OCI-LY7 (cell line): Measurements from ENCODE around the gene RPL26. TPM values are rescaled to one million over a fixed set of nuclear protein-coding genes. Genes with fewer than 3 reads are reported as not detected.
"Not testable (repeated sequence)": the region's sequence is repeated elsewhere in the genome, so short reads cannot be mapped to it uniquely, and the experiment has no call there.

Experiments
- BruUV-seq: library from RNA; stranded (reverse); fragments of 400-500 nt; replicated peaks from 2 replicates; lab custom pipeline; 2021; lab: Mats Ljungman, UMichigan
- CTCF ChIA-PET: fragments of 300-600 bp; sonication (Branson Sonifier 250); formaldehyde crosslinking; loops from one replicate; lab custom pipeline; 2022; ENCODE audit warnings: antibody characterized with exemption; ENCODE audit not compliant: unreplicated experiment; lab: Charles Lee
- POLR2A ChIA-PET: fragments of 300-600 bp; sonication (Branson Sonifier 250); formaldehyde crosslinking; loops from one replicate; lab custom pipeline; 2022; ENCODE audit warnings: antibody characterized with exemption; lab: Charles Lee
- DNase-seq: peaks from one replicate; pipeline ENCODE4 v3.0.0-alpha.2; 2015; ENCODE audit warnings: low spot score
- H2AFZ ChIP-seq: fragments of 200-600 bp; sonication (generic), shearing (Covaris generic); 2 replicates; pipeline ENCODE4 v1.6.1; 2014; ENCODE audit warnings: mild to moderate bottlenecking, antibody characterized with exemption, low read length, moderate library complexity
- H3K27ac ChIP-seq: fragments of 200-600 bp; sonication (generic); 2 replicates; pipeline ENCODE4 v1.5.1; 2014; ENCODE audit warnings: mixed run types, low read depth, mild to moderate bottlenecking, moderate library complexity, low read length, inconsistent platforms; ENCODE audit not compliant: poor library complexity, severe bottlenecking
- H3K36me3 ChIP-seq: fragments of 200-600 bp; sonication (generic); 2 replicates; pipeline ENCODE4 v1.6.1; 2014; ENCODE audit warnings: mild to moderate bottlenecking, antibody characterized with exemption, low read length, moderate library complexity, mixed read lengths; ENCODE audit not compliant: insufficient read depth
- H3K4me1 ChIP-seq: fragments of 200-600 bp; sonication (generic); 2 replicates; pipeline ENCODE4 v1.5.1; 2014; ENCODE audit warnings: mild to moderate bottlenecking, low read length; ENCODE audit not compliant: insufficient read depth, poor library complexity, severe bottlenecking
- H3K4me2 ChIP-seq: fragments of 200-600 bp; sonication (generic); 2 replicates; pipeline ENCODE4 v1.6.1; 2014; ENCODE audit warnings: mild to moderate bottlenecking, low read length
- H3K4me3 ChIP-seq: fragments of 200-600 bp; sonication (generic); 2 replicates; pipeline ENCODE4 v1.5.1; 2014; ENCODE audit warnings: mild to moderate bottlenecking, low read depth, low read length; ENCODE audit not compliant: poor library complexity, severe bottlenecking
- H3K79me2 ChIP-seq: fragments of 200-600 bp; sonication (generic); 2 replicates; pipeline ENCODE4 v1.6.1; 2016; ENCODE audit warnings: low read depth, mild to moderate bottlenecking, low read length, moderate library complexity, mixed read lengths; ENCODE audit not compliant: insufficient read depth
- H3K9me2 ChIP-seq: fragments of 200-600 bp; sonication (generic); 2 replicates; pipeline ENCODE4 v1.6.1; 2016; ENCODE audit warnings: mild to moderate bottlenecking, low read length, mixed read lengths; ENCODE audit not compliant: insufficient read depth
- H3K9me3 ChIP-seq: fragments of 200-600 bp; sonication (generic); 2 replicates; pipeline ENCODE4 v1.6.1; 2014; ENCODE audit warnings: mild to moderate bottlenecking, mixed run types, low read length, mixed read lengths
- H4K20me1 ChIP-seq: fragments of 200-600 bp; sonication (generic); 2 replicates; pipeline ENCODE4 v1.6.1; 2014; ENCODE audit warnings: mild to moderate bottlenecking, antibody characterized with exemption, low read length, moderate library complexity, mixed read lengths; ENCODE audit not compliant: insufficient read depth
- EZH2phosphoT487 ChIP-seq: fragments of 200-600 bp; sonication (generic); IDR thresholded peaks from 2 replicates; pipeline ENCODE4 v1.6.1; 2018; ENCODE audit warnings: low read depth, borderline replicate concordance, mild to moderate bottlenecking, mixed run types, antibody characterized with exemption, low read length, moderate library complexity, mixed read lengths
- intact Hi-C: fragments of 100-400 bp; cut with micrococcal nuclease; formaldehyde crosslinking; loops from one replicate; pipeline ENCODE4 v1.10.0; 2022; ENCODE audit not compliant: unreplicated experiment
- total RNA-seq, 2 experiments: library from RNA; depleted of rRNA in 1 of 2; stranded (reverse); fragments of >200 nt in 1 of 2; shearing (Covaris generic) in 1 of 2; gene quantifications; 2 replicates each; pipeline ENCODE4 v1.2.3, GENCODE V29; 2014 to 2022
- TF ChIP-seq, protein P1 (sequence below): fragments of 200-600 bp; sonication (generic); conservative IDR thresholded peaks from 2 replicates; pipeline ENCODE4 v1.5.1; 2014; ENCODE audit warnings: mild to moderate bottlenecking, antibody characterized with exemption, low read length, moderate library complexity, mixed read lengths

The RPL26 gene
- total RNA-seq, 2 experiments from 2014 or later = 3,139 to 4,013 TPM

- intact Hi-C loops = no loop called here
- DNase-seq = no peak
- Histone ChIP-seq H3K9me3 (no peaks in the 10 kb centered on the region), H3K79me2 (no peaks in the 10 kb centered on the region), H4K20me1 (no peaks in the 10 kb centered on the region), H3K4me3 (no peak overlapping the region), H3K9me2 (no peaks in the 10 kb centered on the region), H3K4me1 (no peaks in the 10 kb centered on the region), H3K36me3 (no peaks in the 10 kb centered on the region), H3K4me2 (no peak overlapping the region), H3K27ac (no peak overlapping the region), H2AFZ (no peak overlapping the region)
- ChIA-PET POLR2A (no interaction called here), CTCF (no interaction called here)
- no peak for TF ChIP-seq EZH2phosphoT487
- TF ChIP-seq, protein P1, sequence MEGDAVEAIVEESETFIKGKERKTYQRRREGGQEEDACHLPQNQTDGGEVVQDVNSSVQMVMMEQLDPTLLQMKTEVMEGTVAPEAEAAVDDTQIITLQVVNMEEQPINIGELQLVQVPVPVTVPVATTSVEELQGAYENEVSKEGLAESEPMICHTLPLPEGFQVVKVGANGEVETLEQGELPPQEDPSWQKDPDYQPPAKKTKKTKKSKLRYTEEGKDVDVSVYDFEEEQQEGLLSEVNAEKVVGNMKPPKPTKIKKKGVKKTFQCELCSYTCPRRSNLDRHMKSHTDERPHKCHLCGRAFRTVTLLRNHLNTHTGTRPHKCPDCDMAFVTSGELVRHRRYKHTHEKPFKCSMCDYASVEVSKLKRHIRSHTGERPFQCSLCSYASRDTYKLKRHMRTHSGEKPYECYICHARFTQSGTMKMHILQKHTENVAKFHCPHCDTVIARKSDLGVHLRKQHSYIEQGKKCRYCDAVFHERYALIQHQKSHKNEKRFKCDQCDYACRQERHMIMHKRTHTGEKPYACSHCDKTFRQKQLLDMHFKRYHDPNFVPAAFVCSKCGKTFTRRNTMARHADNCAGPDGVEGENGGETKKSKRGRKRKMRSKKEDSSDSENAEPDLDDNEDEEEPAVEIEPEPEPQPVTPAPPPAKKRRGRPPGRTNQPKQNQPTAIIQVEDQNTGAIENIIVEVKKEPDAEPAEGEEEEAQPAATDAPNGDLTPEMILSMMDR = no peak
- no TSS peak for BruUV-seq
Observed at GRCh38 chr17:8350339-8350738, 32.7 kb downstream of the RPL26 start.

DNA sequence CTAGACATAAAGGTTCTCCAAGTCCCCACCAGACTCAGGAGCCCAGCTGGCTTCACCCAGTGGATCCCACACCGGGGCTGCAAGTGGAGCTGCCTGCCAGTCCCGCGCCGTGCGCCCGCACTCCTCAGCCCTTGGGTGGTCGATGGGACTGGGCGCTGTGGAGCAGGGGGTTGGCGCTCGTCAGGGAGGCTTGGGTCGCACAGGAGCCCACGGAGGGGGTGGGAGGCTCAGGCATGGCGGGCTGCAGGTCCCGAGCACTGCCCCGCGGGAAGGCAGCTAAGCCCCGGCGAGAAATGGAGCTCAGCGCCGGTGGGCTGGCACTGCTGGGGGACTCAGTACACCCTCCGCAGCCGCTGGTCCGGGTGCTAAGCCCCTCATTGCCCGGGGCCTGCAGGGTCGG, 36.0 kb downstream of the RPL26 start:
- H3K4me3 ChIP-seq, H3K27ac ChIP-seq, H2AFZ ChIP-seq, DNase-seq, H3K4me2 ChIP-seq, H3K36me3 ChIP-seq, BruUV-seq, H4K20me1 ChIP-seq, H3K9me3 ChIP-seq, CTCF ChIA-PET, intact Hi-C loops, H3K4me1 ChIP-seq, H3K79me2 ChIP-seq, H3K9me2 ChIP-seq: not testable (repeated sequence)
- POLR2A ChIA-PET = interaction anchor here (1.4 kb wide), 1 partner anchor 9 kb away, joined by 3 read pairs; no protein-coding TSS in a partner anchor

GRCh38 chr17:8345951-8346665, 36.9 kb downstream of the RPL26 start:
- no peak for DNase-seq
- no peaks in the 10 kb centered on the region for H4K20me1 ChIP-seq
- intact Hi-C loops = no loop called here
- ChIA-PET CTCF (interaction anchor here (0.6 kb wide), 1 partner anchor 31 kb away, joined by 4 read pairs; no protein-coding TSS in a partner anchor), POLR2A (interaction anchor here (1.4 kb wide), 1 partner anchor 8 kb away, joined by 3 read pairs; no protein-coding TSS in a partner anchor)
- TF ChIP-seq, protein P1 = no peak
- TF ChIP-seq EZH2phosphoT487 = no peak
- H2AFZ ChIP-seq = no peak overlapping the region
- H3K4me2 ChIP-seq = no peak overlapping the region
- H3K9me2 ChIP-seq = no peaks in the 10 kb centered on the region
- no peaks in the 10 kb centered on the region for H3K9me3 ChIP-seq
- no peaks in the 10 kb centered on the region for H3K4me1 ChIP-seq
- no peaks in the 10 kb centered on the region for H3K36me3 ChIP-seq
- no peak overlapping the region for H3K4me3 ChIP-seq
- BruUV-seq = no TSS peak
- H3K27ac ChIP-seq = no peak overlapping the region
- H3K79me2 ChIP-seq = no peaks in the 10 kb centered on the region
